ENCODE data around the gene ZNF101.

The ZNF101 gene

GRCh38 chr19:19642506-19643157 is 26.0 kb upstream of the ZNF101 start:
- no peak for DNase-seq

- DNase-seq, result no peak
These were observed 25.2 kb upstream of the ZNF101 start, which contains the start of gene GMIP for GRCh38 chr19:19643158-19644053. Gene GMIP (minus strand): TSS chr19:19643657. CDS start chr19:19643529, 128 bp downstream.

GRCh38 chr19:19644054-19644388 is 24.6 kb upstream of the ZNF101 start:
- DNase-seq, result no peak

GRCh38 chr19:19645233-19645870 is 23.3 kb upstream of the ZNF101 start:
- no peak for DNase-seq

- no peak for DNase-seq
These were observed 21.4 kb upstream of the ZNF101 start for GRCh38 chr19:19647037-19647835.

- DNase-seq, result no peak
These were observed 19.5 kb upstream of the ZNF101 start for GRCh38 chr19:19649155-19649554.

GRCh38 chr19:19649580-19649995 is 19.1 kb upstream of the ZNF101 start:
- no peak for DNase-seq

GRCh38 chr19:19650331-19650730 is 18.3 kb upstream of the ZNF101 start:
- DNase-seq, result no peak

- DNase-seq, result no peak
These were observed 17.6 kb upstream of the ZNF101 start for GRCh38 chr19:19651076-19651475.

GRCh38 chr19:19652482-19653295 is 15.9 kb upstream of the ZNF101 start:
- no peak for DNase-seq

GRCh38 chr19:19653597-19654147 is 15.0 kb upstream of the ZNF101 start:
- DNase-seq, result no peak

- DNase-seq, result no peak
These were observed 14.2 kb upstream of the ZNF101 start for GRCh38 chr19:19654441-19654840.

- no peak for DNase-seq
These were observed 13.5 kb upstream of the ZNF101 start for GRCh38 chr19:19655051-19655594.

GRCh38 chr19:19655641-19656343 is 12.8 kb upstream of the ZNF101 start:
- no peak for DNase-seq

- DNase-seq, result no peak
These were observed 11.9 kb upstream of the ZNF101 start for GRCh38 chr19:19656451-19657396.

- no peak for DNase-seq
These were observed 11.2 kb upstream of the ZNF101 start for GRCh38 chr19:19657397-19657783.

- no peak for DNase-seq
These were observed 8.9 kb upstream of the ZNF101 start for GRCh38 chr19:19659646-19660245.

GRCh38 chr19:19661141-19661674 is 7.4 kb upstream of the ZNF101 start:
- DNase-seq, result no peak

Data from cortex of kidney (tissue), 1 donor.